ENCODE measurements around the gene OSBPL3. TPM values are rescaled to one million over a fixed set of nuclear protein-coding genes. Genes with fewer than 3 reads are reported as not detected.

OSBPL3 gene
- total RNA-seq, 4 donors from 2014 or later: 4.3 to 8.6 (median 7.1) TPM

GRCh38 chr7:24871770-24872169, 108.2 kb downstream of the OSBPL3 start:
- DNase-seq (ENCODE audit: low spot score): no peak

GRCh38 chr7:24870766-24871165, 109.2 kb downstream of the OSBPL3 start:
- TF ChIP-seq, protein P1, sequence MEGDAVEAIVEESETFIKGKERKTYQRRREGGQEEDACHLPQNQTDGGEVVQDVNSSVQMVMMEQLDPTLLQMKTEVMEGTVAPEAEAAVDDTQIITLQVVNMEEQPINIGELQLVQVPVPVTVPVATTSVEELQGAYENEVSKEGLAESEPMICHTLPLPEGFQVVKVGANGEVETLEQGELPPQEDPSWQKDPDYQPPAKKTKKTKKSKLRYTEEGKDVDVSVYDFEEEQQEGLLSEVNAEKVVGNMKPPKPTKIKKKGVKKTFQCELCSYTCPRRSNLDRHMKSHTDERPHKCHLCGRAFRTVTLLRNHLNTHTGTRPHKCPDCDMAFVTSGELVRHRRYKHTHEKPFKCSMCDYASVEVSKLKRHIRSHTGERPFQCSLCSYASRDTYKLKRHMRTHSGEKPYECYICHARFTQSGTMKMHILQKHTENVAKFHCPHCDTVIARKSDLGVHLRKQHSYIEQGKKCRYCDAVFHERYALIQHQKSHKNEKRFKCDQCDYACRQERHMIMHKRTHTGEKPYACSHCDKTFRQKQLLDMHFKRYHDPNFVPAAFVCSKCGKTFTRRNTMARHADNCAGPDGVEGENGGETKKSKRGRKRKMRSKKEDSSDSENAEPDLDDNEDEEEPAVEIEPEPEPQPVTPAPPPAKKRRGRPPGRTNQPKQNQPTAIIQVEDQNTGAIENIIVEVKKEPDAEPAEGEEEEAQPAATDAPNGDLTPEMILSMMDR (IDR thresholded peaks at IDR 0.05): no peak
- ATAC-seq (ENCODE audit: low FRiP score) (no peak), DNase-seq (ENCODE audit: low spot score) (no peak)

More at GRCh38 chr7:24871770-24872169, 108.2 kb downstream of the OSBPL3 start:
- TF ChIP-seq, protein P1 (IDR thresholded peaks at IDR 0.05): no peak
- ATAC-seq (ENCODE audit: low FRiP score): no peak

DNA sequence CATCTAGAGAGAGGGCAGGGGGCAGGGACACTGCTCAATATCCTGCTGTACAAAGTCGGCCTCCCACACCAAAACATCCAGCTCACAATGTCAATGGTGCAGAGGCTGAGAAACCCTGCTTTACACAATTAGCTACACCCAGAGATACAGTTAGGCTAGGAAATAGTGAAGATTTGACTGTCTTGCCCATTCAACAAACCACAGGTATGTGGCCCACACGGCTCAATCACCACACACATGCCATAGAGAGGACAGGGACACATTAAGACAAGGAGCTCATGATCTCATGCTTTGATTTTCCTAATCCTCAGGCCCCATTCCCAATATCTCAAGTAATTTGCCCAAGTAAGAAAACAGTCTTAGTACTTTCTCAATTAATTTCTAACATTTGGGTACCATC, 110.4 kb downstream of the OSBPL3 start:
- TF ChIP-seq, protein P1 (IDR thresholded peaks at IDR 0.05): no peak
- DNase-seq (ENCODE audit: low spot score): no peak
- ATAC-seq (ENCODE audit: low FRiP score): no peak

DNA sequence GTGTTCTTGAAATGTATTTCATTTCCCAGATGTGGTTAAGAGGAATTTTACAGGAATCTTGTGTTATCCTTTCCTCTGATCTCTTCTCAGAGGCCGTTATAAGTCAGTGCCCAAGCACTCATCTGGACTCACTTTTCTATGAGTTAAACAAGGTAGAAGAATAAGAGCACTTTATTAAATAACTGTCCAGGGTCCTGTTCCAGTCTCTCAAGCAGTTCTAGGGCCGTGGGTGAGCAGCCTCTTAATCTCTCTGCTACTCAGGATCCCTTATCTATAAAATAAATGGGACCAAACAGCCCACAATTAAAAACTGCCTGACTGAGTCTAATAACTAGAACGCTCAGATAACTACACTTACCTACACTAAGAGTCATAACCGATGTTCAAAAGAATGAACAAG, 111.2 kb downstream of the OSBPL3 start:
- TF ChIP-seq, protein P1 (IDR thresholded peaks at IDR 0.05): no peak
- DNase-seq (ENCODE audit: low spot score) (no peak), ATAC-seq (ENCODE audit: low FRiP score) (no peak)

DNA sequence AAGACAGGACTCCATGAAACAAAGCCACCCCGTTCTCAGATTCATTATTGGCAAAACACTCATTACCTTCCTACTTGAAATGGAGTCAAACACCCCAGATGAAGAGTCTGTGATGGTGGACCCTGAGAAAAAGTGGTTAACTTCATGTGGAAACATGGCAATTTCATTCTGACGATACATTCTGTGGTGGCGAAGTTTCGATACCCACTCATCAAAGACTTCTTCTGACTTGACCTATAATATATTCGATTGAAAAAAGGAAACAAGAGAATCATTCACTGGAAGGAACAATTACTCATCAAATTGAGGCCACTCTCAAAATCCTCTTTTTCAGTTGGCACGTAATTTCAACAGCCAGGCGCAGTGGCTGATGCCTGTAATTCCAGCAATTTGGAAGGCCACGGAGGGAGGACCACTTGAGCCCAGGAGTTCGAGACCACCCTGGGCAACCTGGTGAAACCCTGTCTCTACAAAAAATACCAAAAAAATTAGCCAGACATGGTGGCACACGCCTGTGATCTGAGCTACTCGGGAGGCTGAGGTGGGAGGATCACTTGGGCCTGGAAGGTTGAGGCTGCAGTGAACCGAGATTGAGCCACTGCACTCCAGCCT, 113.9 kb downstream of the OSBPL3 start:
- ATAC-seq (ENCODE audit: low FRiP score) (no peak), DNase-seq (ENCODE audit: low spot score) (no peak)
- TF ChIP-seq, protein P1 (IDR thresholded peaks at IDR 0.05): no peak

- ATAC-seq (ENCODE audit: low FRiP score): no peak
- TF ChIP-seq, protein P1 (IDR thresholded peaks at IDR 0.05): no peak
- no peak for DNase-seq (ENCODE audit: low spot score)
Observed at GRCh38 chr7:24864214-24864817, 115.7 kb downstream of the OSBPL3 start.

DNA sequence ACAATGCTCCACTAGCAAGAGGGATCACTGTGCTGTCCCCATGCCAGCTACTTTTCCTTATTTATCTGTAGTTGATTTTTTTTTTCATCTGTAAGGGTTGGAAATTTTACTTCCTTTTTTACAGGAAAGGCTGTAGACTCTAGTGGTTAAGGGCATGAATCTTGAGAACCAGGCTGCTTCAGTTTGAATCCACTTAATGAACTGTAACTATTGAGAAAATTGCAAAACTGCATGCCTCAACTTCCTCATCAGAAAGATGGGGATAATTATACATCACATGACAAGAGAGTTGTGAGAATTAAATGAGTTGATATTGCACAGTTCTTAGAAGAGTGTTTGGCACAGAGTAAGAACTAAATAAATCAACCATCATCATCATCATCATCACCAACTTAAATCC, 116.4 kb downstream of the OSBPL3 start:
- no peak for DNase-seq (ENCODE audit: low spot score)
- no peak for ATAC-seq (ENCODE audit: low FRiP score)
- TF ChIP-seq, protein P1 (IDR thresholded peaks at IDR 0.05): no peak
